ENCODE results near the gene KCMF1. TPM values are rescaled to one million over a fixed set of nuclear protein-coding genes. Genes with fewer than 3 reads are reported as not detected.

KCMF1 gene
- total RNA-seq, 1 donor from 2014 or later: 46.8 TPM

- H3K27me3 Mint-ChIP-seq (ENCODE audit: unreplicated experiment): peaks cover 4% of the 10 kb centered on the region
- peaks cover 4% of the 10 kb centered on the region for H3K4me1 Mint-ChIP-seq (ENCODE audit: low read depth, unreplicated experiment)
- no peaks in the 10 kb centered on the region for H3K36me3 Mint-ChIP-seq (ENCODE audit: unreplicated experiment)
- peak; percentile 96 for DNase-seq
- peak overlapping the region; percentile 3 for H3K27ac Mint-ChIP-seq (ENCODE audit: unreplicated experiment)
- peak; percentile 99 for TF ChIP-seq CTCF (IDR thresholded peaks at IDR 0.05; ENCODE audit: partially characterized antibody, unreplicated experiment)
- H3K9me3 Mint-ChIP-seq (ENCODE audit: unreplicated experiment): peaks cover 7% of the 10 kb centered on the region
- peak overlapping the region; percentile 95 for H3K4me3 Mint-ChIP-seq (ENCODE audit: unreplicated experiment)
These were observed 45.1 kb upstream of the KCMF1 start for GRCh38 chr2:84925724-84926376.

- Mint-ChIP-seq H3K36me3 (ENCODE audit: unreplicated experiment) (no peaks in the 10 kb centered on the region), H3K4me3 (ENCODE audit: unreplicated experiment) (no peak overlapping the region), H3K27ac (ENCODE audit: unreplicated experiment) (no peak overlapping the region), H3K27me3 (ENCODE audit: unreplicated experiment) (peaks cover 4% of the 10 kb centered on the region), H3K4me1 (ENCODE audit: low read depth, unreplicated experiment) (peaks cover 10% of the 10 kb centered on the region), H3K9me3 (ENCODE audit: unreplicated experiment) (peaks cover 7% of the 10 kb centered on the region)
- peak; percentile 29 for TF ChIP-seq CTCF (IDR thresholded peaks at IDR 0.05; ENCODE audit: partially characterized antibody, unreplicated experiment)
- DNase-seq: no peak
These were observed 43.7 kb upstream of the KCMF1 start for GRCh38 chr2:84927275-84927627.

- no peak overlapping the region for H3K4me3 Mint-ChIP-seq (ENCODE audit: unreplicated experiment)
- peaks cover 2% of the 10 kb centered on the region for H3K9me3 Mint-ChIP-seq (ENCODE audit: unreplicated experiment)
- no peak for TF ChIP-seq CTCF (IDR thresholded peaks at IDR 0.05; ENCODE audit: partially characterized antibody, unreplicated experiment)
- H3K27me3 Mint-ChIP-seq (ENCODE audit: unreplicated experiment): no peaks in the 10 kb centered on the region
- H3K27ac Mint-ChIP-seq (ENCODE audit: unreplicated experiment): no peak overlapping the region
- H3K4me1 Mint-ChIP-seq (ENCODE audit: low read depth, unreplicated experiment): peaks cover 6% of the 10 kb centered on the region
- H3K36me3 Mint-ChIP-seq (ENCODE audit: unreplicated experiment): no peaks in the 10 kb centered on the region
- DNase-seq: no peak
These were observed 39.6 kb upstream of the KCMF1 start for GRCh38 chr2:84931384-84931821.

GRCh38 chr2:84938194-84938879 lies 32.6 kb upstream of the KCMF1 start:
- H3K36me3 Mint-ChIP-seq (ENCODE audit: unreplicated experiment): no peaks in the 10 kb centered on the region
- no peak overlapping the region for H3K27ac Mint-ChIP-seq (ENCODE audit: unreplicated experiment)
- no peak for DNase-seq
- no peak for TF ChIP-seq CTCF (IDR thresholded peaks at IDR 0.05; ENCODE audit: partially characterized antibody, unreplicated experiment)
- no peaks in the 10 kb centered on the region for H3K9me3 Mint-ChIP-seq (ENCODE audit: unreplicated experiment)
- no peaks in the 10 kb centered on the region for H3K4me1 Mint-ChIP-seq (ENCODE audit: low read depth, unreplicated experiment)
- H3K4me3 Mint-ChIP-seq (ENCODE audit: unreplicated experiment): no peak overlapping the region
- H3K27me3 Mint-ChIP-seq (ENCODE audit: unreplicated experiment): peaks cover 2% of the 10 kb centered on the region

- Mint-ChIP-seq H3K4me3 (ENCODE audit: unreplicated experiment) (no peak overlapping the region), H3K27me3 (ENCODE audit: unreplicated experiment) (peaks cover 2% of the 10 kb centered on the region), H3K36me3 (ENCODE audit: unreplicated experiment) (no peaks in the 10 kb centered on the region), H3K4me1 (ENCODE audit: low read depth, unreplicated experiment) (no peaks in the 10 kb centered on the region), H3K27ac (ENCODE audit: unreplicated experiment) (no peak overlapping the region), H3K9me3 (ENCODE audit: unreplicated experiment) (no peaks in the 10 kb centered on the region)
- no peak for TF ChIP-seq CTCF (IDR thresholded peaks at IDR 0.05; ENCODE audit: partially characterized antibody, unreplicated experiment)
- DNase-seq: no peak
These were observed 31.4 kb upstream of the KCMF1 start for GRCh38 chr2:84939426-84940087.

Data from glutamatergic neuron (in vitro differentiated cells).